Measurements from ENCODE around the gene PI4K2B.
"Not testable (repeated sequence)": the region's sequence is repeated elsewhere in the genome, so short reads cannot be mapped to it uniquely, and the experiment has no call there.

PI4K2B gene

GRCh38 chr4:25245181-25245580 is 11.3 kb downstream of the PI4K2B start:
- ATAC-seq: no peak

GRCh38 chr4:25246680-25247611 is 13.1 kb downstream of the PI4K2B start:
- ATAC-seq: no peak

- ATAC-seq: not testable (repeated sequence)
Measured at GRCh38 chr4:25248875-25249274, 15.0 kb downstream of the PI4K2B start.

GRCh38 chr4:25249494-25249893 is 15.7 kb downstream of the PI4K2B start:
- ATAC-seq: not testable (repeated sequence)

GRCh38 chr4:25252230-25253070 is 18.6 kb downstream of the PI4K2B start:
- no peak for ATAC-seq

- no peak for ATAC-seq
Measured at GRCh38 chr4:25253071-25253445, 19.2 kb downstream of the PI4K2B start.

- ATAC-seq: not testable (repeated sequence)
Measured at GRCh38 chr4:25253786-25254185, 20.0 kb downstream of the PI4K2B start.

- ATAC-seq: no peak
Measured at GRCh38 chr4:25258980-25259578, 25.2 kb downstream of the PI4K2B start.

GRCh38 chr4:25271866-25272265 is 38.0 kb downstream of the PI4K2B start:
- no peak for ATAC-seq

GRCh38 chr4:25280210-25280609 is 46.4 kb downstream of the PI4K2B start:
- ATAC-seq: no peak

GRCh38 chr4:25283948-25284347 is 50.1 kb downstream of the PI4K2B start:
- no peak for ATAC-seq

GRCh38 chr4:25284466-25284865 is 50.6 kb downstream of the PI4K2B start:
- no peak for ATAC-seq

- ATAC-seq: no peak
Measured at GRCh38 chr4:25290490-25291067, 56.7 kb downstream of the PI4K2B start.

GRCh38 chr4:25291158-25291733 is 57.4 kb downstream of the PI4K2B start:
- ATAC-seq: no peak

GRCh38 chr4:25297528-25298242 is 63.9 kb downstream of the PI4K2B start:
- no peak for ATAC-seq

- no peak for ATAC-seq
Measured at GRCh38 chr4:25299476-25300203, 65.8 kb downstream of the PI4K2B start.

GRCh38 chr4:25301471-25301870 is 67.6 kb downstream of the PI4K2B start:
- ATAC-seq: no peak

- no peak for ATAC-seq
Measured at GRCh38 chr4:25302626-25303025, 68.8 kb downstream of the PI4K2B start.

- ATAC-seq: no peak
Measured at GRCh38 chr4:25303578-25303977, 69.7 kb downstream of the PI4K2B start.

GRCh38 chr4:25306518-25307057 is 72.8 kb downstream of the PI4K2B start:
- no peak for ATAC-seq

- ATAC-seq: no peak
Measured at GRCh38 chr4:25307596-25307995, 73.8 kb downstream of the PI4K2B start.

All from activated CD4-positive, CD25-positive, alpha-beta regulatory T cell treated with anti-CD3 and anti-CD28 coated beads, Interleukin-2, amount 50 U/mL, for 24 hours (primary cell).